Suprapubic skin (tissue), 3 donors: ENCODE measurements around the gene ADH5.

Source experiments
- POLR2A ChIP-seq, 2 donors: fragments of 450-650 bp; IDR thresholded peaks; one replicate each; pipeline ENCODE4 v1.6.1; 2017; ENCODE audit warnings: antibody characterized with exemption in 2 of 2, mild to moderate bottlenecking in 2 of 2, moderate library complexity in 2 of 2
- TF ChIP-seq, protein P1 (sequence below), 2 donors: fragments of 200-600 bp in 1 of 2; fragments of 450-650 bp in 1 of 2; sonication (generic) in 1 of 2; IDR thresholded peaks; one replicate each; pipeline ENCODE4 v1.5.1; 2016 to 2019; ENCODE audit warnings: antibody characterized with exemption in 2 of 2, mild to moderate bottlenecking in 1 of 2, moderate library complexity in 1 of 2

- TF ChIP-seq, protein P1, sequence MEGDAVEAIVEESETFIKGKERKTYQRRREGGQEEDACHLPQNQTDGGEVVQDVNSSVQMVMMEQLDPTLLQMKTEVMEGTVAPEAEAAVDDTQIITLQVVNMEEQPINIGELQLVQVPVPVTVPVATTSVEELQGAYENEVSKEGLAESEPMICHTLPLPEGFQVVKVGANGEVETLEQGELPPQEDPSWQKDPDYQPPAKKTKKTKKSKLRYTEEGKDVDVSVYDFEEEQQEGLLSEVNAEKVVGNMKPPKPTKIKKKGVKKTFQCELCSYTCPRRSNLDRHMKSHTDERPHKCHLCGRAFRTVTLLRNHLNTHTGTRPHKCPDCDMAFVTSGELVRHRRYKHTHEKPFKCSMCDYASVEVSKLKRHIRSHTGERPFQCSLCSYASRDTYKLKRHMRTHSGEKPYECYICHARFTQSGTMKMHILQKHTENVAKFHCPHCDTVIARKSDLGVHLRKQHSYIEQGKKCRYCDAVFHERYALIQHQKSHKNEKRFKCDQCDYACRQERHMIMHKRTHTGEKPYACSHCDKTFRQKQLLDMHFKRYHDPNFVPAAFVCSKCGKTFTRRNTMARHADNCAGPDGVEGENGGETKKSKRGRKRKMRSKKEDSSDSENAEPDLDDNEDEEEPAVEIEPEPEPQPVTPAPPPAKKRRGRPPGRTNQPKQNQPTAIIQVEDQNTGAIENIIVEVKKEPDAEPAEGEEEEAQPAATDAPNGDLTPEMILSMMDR (IDR thresholded peaks at IDR 0.05), result no peak
- TF ChIP-seq POLR2A (IDR thresholded peaks at IDR 0.05), result no peak
These were observed 15.6 kb upstream of the ADH5 start for GRCh38 chr4:99104153-99104552.
